GM08714 (cell line): ENCODE results near the gene GPC3.

ENCODE experiments used
- H3K4me3 ChIP-seq: fragments of 200-500 bp; sonication (Bioruptor generic); 2 replicates; pipeline ENCODE4 v1.5.1; 2014; ENCODE audit warnings: mild to moderate bottlenecking, low read length, inconsistent platforms
- ZNF274 ChIP-seq: IDR thresholded peaks from 2 replicates; pipeline ENCODE4 v1.6.1; 2012; ENCODE audit warnings: mild to moderate bottlenecking, low read depth, low read length

GPC3 gene

DNA sequence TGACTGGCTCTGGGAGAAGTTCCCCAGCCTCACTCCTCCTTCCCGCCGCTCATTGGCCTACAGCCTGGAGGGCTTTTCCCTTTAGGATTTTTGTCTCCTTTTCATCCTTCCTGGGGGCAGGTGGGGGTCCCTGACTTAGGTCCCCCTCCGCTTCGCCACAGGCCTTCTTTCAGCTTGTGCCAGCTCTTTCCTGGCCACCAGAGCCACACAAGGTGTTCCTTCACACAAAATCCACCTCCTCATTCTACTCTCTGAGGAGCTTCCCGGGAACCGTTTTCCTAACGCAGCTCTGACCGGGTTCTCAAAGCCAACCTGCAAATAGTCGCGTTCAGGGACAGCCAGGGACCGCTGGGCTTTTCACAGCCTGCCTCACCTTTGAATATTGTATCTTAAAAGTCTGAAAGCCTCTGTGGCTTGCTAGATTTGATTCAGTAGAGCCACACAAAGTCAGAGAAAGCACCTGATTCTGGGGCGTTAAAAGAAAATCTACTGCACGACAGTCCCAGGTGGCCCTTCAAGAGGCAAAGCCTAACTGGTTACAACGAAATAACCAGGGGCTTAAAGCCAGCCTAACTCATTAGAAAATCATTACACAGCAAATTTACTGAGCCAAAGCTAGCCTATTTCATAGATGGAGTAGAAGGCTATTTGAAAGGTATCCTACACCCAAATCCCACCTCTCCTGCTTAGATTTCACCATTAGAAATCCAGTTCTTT, 731 bp upstream of the GPC3 start:
- TF ChIP-seq ZNF274 = no peak
- H3K4me3 ChIP-seq = no peak overlapping the region

DNA sequence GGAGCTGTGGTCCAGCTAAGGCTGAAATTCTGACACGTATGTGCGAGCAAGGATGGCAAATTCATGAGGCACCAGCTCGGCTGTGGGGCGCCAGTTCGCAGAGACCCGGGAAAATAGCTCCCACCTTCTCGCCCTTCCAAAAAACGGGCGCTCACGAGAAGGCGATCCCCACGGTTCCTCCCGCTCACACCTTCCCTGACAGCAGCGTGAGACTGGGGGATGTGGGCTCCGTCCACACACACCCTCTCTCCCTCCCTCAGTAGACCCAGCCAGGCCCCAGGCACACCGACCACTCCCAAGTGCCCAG, 584 bp downstream of the GPC3 start:
- no peak overlapping the region for H3K4me3 ChIP-seq
- no peak for TF ChIP-seq ZNF274

DNA sequence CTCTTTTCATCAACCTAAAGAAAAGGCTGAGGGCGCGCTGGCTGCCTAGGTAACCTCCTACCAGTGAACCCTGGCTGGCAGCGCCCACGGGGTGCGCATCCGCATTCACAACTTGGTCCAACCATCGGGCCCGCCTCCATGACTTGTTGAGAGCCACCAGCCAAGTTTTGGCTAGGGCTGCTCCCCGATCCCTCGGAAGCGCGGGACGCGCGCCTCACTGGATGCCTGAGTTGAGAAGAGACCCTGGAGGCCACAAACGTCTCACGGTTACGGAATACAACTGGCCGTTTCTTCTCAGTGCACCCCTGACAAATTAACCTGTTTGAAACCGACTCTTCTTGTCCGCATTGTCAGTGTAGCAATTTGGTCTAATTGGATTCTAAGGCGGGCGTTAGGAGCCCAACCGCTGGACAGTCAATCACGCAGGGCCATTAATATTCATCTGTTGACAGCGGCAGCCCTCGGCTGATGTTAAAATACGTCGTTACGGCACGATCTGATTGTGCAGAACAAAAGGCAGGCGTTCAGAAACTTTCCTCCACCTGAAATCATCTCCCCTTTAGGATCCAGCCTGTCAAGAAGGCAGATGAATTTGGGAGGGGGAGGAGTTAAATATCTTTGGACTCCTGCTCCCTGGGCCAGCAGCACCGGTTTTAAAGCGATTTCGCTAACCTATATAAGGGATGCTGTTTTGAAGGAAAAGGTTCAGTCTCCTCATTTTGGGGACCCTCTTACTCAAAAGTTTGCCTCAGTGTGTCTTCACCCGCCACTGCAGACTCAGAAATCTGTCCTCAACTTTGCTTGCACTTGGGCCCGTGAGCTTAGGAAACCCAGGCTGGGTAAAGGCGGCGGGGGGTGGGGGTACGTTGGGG, 1.2 kb downstream of the GPC3 start:
- no peak for TF ChIP-seq ZNF274
- no peak overlapping the region for H3K4me3 ChIP-seq

DNA sequence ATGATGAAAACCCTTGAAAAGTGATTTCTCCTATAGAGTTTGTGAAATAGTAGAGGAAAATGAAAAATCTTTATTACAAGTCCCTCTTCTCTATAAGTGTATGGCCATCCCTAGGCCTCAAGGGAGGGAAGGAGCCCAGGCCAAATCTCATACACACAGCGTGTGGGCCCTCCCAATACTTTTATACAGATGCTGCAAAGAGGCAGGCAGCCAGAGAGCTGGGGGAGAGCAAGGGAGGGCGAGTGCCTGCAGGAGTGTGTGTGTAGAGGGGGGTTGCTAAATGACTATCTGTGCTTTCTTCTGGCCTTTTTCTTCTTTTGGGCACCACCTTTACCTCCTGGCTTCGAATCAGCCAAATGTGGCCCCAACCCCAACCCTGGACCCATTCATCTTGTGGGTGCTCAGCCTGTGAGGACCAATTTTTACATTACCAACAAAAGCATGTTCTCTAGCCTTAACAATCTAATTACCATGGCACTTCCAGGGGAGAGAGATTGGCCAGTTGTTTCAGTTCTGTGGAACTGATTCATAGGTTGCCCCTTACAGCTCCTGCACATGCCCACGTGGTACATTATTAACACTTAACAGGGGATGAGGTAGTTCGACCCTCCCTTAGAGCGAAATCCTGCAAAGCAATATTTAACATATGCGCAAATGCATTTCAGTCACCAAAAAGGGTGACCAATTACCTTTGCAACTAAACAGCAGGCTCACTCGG, 2.0 kb downstream of the GPC3 start:
- H3K4me3 ChIP-seq = no peak overlapping the region
- TF ChIP-seq ZNF274 = no peak

DNA sequence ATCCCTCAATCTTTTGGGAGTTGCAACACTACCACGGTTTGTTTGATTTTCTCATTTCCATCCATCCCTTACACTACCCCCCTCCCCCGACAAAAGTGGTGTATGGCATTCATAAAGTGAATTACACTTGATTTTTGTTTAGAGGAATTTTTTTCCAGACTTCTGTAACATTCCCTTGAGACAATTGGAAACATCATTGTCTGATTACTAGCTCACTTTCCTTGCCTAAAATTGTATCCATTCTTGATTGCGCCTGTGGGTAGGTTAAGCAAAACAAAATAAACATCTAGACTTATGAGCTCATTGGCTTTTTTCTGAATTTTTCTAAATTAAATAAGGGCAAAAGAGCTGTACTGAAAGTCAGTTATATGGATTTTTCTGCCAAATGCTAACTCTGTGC, 3.5 kb downstream of the GPC3 start:
- TF ChIP-seq ZNF274 = no peak
- no peak overlapping the region for H3K4me3 ChIP-seq

- TF ChIP-seq ZNF274 = no peak
- H3K4me3 ChIP-seq = no peak overlapping the region
Measured at GRCh38 chrX:133980832-133981588, 4.4 kb downstream of the GPC3 start.

DNA sequence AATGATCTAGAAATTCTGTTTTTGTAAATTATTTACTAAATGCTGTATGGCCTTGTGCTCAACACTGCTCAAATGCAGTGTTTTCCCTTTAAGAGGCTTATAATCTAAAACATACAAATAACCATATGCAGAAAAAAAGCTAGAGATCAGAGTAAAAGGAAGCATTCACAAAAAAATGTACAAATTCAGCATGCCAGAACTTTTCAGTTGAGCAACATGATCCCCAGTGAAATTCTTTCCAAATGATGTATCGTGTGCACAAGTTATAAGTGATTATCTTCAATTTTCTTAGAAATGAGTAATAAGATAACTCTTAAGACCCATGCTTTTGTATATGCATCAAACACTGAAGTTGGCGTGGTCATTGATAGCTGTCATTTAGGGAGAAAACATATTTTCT, 5.0 kb downstream of the GPC3 start:
- TF ChIP-seq ZNF274 = no peak
- H3K4me3 ChIP-seq = no peak overlapping the region

- TF ChIP-seq ZNF274 = no peak
- no peak overlapping the region for H3K4me3 ChIP-seq
Measured at GRCh38 chrX:133979641-133980230, 5.7 kb downstream of the GPC3 start.

DNA sequence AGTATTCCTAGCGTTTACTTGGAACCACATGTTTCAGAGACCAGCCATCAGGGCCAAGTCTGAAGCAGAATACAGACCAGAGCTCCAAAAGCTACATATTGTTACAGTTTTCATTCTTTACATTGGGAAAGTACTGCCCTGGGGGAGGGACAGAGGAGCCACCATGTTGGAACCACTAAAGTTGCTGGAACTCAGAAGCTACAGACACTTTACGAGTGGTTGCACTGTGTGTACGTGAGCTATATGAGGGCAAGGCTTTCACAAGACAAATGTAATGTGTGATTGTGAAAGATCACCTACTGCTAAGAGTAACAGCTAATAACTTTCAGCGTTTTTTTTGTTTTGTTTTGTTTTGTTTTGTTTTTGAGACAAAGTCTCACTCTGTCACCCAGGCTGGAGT, 11.7 kb downstream of the GPC3 start:
- TF ChIP-seq ZNF274 = no peak
- H3K4me3 ChIP-seq = no peak overlapping the region

- TF ChIP-seq ZNF274 = no peak
- H3K4me3 ChIP-seq = no peak overlapping the region
Measured at GRCh38 chrX:133972916-133973315, 12.5 kb downstream of the GPC3 start.

DNA sequence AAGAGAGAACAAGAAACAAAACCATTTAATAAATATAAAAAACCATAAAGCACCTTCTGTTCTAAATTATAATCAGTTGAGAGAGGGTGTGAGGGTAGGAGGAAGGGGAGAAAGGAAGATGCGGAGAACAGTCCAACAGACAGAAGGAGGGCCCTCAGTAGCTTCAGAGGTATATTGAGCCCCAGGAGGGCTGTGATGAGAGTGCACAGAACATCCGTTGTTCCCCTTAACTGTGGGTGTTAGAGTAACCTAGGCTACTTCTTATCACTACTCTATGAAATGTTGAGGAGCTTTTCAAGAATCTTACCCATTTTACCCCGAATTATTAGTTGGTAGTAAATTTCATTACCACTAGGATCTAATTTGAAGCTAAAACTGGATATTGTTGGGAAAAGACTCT, 13.8 kb downstream of the GPC3 start:
- no peak overlapping the region for H3K4me3 ChIP-seq
- TF ChIP-seq ZNF274 = no peak

- H3K4me3 ChIP-seq = no peak overlapping the region
- TF ChIP-seq ZNF274 = no peak
Measured at GRCh38 chrX:133970076-133970475, 15.3 kb downstream of the GPC3 start.

GRCh38 chrX:133969191-133969590, 16.2 kb downstream of the GPC3 start:
- no peak overlapping the region for H3K4me3 ChIP-seq
- no peak for TF ChIP-seq ZNF274

DNA sequence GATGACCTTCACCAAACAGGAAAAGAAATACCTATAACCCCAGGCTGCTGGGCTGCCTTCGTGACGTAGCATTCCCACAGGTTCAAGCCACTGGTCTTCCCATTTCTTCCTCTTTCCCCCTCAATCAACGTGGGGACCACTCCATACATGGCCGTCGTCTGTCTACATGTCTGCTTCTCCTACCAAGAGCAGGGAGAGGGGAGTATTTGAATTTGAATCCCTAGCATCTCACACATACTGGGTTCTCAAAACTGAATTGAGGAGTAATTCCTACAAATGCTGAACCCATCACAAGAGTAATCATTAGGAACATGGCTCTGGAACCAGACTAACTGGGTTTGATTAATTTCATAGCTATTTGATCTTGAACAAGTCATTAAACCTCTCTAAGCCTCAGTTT, 17.3 kb downstream of the GPC3 start:
- TF ChIP-seq ZNF274 = no peak
- no peak overlapping the region for H3K4me3 ChIP-seq
